AG20443 (cell line): Measurements from ENCODE around the gene AKT2.

Experiments used
- DNase-seq: peaks from one replicate; pipeline ENCODE4 v3.0.0; 2012; ENCODE audit warnings: low spot score, mixed read lengths

The AKT2 gene

DNA sequence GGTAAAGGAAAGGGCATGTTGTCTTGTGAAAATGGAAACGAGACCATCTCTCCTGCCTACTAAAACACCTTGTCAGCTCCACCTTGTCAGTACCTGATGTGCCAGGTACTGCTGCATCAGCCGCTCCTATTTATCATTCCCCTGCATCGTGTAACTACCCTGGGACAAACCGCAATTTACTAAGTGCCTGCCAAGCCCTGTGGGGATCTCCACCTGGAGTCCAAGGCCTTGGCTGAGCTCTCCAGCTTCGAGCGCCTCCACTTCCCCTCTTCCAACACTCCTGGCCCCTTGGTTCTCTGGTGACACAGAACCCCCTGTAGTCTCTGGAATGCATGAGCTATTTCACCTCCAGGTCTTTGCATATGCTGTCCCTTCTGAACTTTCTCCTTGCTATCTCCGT, 32.8 kb downstream of the AKT2 start:
- no peak for DNase-seq

DNA sequence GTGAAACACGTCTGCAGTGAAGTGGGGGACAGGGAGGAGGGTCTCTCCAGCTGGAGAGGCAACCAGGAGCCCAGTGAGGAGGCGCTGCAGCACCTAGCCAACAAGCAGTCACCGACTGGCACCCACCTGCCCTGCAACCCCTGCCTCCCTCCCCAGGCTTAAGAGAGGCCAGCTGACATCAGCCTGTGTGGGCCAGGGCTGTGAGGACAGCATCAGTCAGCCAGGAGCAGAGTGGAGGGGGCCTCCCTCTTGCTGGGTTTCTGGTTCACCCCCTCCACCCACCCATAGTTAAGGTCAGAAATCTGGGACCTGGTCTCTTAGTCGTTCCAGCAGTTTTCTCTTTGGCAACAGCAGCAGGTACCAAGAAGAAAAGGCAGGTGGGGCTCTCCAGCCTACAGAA, 33.2 kb downstream of the AKT2 start:
- DNase-seq, result no peak

DNA sequence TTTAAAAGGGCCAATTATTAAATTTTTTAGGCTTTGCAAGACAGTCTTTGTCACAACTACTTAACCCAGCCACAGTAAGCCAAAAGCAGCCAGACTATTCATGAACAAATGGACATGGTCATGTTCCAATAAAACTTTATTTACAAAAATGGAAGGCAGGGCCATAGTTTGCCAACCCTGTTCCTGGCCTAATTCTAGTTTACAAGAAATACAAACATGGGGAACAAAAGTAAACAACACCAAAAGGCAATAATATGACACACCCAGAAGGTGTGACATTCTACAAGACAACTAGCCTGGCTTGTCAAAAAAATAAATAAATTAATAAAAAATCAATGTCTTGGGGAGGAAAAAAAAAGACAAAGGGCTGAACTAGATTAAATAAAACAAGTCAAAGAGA, 33.9 kb downstream of the AKT2 start:
- no peak for DNase-seq

DNA sequence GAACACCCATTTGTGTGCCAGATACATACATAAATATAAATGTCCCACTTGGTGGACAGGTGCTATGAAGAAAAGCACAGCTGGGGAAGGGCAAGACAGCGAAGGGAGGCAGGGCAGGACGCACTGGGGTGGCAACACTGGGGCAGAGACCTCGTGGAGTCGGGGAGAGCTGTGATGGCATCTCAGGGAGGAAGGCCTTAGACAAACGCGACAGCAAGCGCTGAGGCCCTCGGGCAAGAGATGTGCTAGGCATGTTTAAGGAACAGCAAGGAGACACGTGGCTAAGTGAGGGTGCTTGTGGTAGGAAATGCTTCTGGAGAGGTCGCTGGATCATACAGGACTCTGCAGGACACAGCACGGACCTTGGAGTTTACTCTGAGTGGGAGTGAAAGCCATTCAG, 35.4 kb downstream of the AKT2 start:
- DNase-seq, result no peak

DNA sequence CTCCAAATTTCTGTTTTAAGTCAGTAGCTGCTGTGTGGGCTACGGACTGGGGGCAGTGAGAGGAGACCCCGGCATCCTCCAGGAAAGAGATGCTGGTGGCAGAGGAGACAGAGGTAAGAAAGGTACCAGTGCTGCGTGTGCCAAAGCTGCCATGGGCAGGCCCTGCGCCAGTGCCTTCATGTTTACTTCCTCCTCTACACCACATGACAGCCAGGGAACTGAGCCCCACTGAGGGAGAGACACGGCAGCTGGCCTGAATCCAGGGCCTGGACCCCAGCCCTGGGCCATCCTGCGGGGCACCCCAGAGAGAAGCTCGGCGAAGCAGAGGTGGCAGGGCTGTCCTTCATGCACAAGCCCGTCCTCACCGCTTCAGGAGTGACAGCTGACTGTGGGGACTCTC, 35.9 kb downstream of the AKT2 start:
- DNase-seq, result no peak

DNA sequence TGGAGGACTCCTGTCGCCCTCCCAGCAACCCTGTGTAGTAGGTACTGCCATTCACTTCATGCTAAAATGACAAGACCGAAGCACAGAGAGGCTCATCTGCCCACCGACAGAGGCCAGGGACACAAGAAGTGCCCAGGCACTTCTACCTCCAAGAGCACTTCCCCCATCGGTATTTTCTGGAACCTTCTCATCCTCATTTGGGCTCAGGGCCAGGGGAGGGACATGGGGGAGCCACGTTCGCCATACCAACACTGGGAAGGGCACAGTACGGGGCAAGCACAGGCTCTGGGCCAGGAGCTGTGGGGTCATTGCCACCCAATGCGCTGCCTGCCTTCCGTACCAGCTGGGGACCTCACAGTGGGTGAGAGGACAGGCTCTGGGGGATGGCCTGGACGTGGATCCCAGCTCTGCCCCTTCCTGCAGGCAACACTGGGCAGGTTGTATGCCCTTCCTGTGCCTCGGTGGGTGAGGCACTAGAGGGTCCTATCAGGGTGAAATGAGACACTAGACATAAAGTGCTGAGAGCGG, 37.3 kb downstream of the AKT2 start:
- DNase-seq, result no peak

DNA sequence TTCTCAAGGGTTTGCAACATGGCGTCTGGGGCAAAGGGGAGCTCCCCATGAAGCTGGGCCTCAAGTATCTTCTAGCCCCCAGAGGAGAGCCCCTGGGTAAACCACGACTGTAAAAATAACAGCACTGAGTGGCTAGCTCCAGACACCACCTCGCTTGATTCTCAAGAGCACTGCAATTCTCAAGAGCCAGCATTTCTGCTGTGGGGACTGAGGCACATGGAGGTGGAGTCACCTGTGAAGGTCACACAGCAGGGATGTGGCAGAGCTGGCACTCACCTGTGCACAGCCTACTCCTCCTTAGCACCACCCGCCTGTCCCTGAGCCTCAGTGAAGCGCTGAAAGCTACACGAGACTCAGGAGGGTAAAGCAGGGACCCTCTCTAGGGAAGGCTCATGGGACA, 38.0 kb downstream of the AKT2 start:
- no peak for DNase-seq

DNA sequence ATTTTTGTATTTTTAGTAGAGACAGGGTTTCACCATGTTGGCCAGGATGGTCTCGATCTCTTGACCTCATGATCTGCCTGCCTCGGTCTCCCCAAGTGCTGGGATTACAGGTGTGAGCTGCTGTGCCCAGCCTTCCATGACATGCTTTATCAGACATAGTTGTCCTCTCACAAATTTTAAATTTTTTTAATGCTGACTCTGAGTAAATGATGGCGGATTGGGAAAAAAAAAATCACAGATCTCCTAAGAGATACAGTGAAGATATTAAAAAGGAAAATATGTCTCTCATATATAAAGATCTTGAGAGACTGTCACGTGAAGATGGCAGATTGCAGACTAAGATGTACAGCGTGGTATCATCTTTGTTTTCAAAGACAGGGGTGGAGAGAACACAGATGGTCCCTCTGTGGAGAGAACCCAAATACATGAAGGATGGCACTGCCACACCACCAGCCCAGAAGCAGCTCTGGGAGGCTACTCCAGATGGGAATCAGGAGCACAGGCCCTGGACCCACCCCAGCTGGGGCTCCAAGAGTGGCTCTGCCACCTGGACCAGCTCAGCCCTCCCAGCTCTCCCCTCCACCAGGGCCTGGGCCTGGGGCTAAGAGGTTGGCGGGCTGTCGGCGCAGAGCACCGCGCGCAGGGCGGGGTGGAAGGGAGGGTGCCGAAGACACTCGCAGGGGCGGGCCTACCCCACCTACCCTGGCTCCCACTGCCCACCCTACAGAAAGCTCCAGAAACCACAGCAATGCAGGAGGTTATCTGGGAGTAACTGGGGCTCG, 38.7 kb downstream of the AKT2 start:
- DNase-seq, result no peak

DNA sequence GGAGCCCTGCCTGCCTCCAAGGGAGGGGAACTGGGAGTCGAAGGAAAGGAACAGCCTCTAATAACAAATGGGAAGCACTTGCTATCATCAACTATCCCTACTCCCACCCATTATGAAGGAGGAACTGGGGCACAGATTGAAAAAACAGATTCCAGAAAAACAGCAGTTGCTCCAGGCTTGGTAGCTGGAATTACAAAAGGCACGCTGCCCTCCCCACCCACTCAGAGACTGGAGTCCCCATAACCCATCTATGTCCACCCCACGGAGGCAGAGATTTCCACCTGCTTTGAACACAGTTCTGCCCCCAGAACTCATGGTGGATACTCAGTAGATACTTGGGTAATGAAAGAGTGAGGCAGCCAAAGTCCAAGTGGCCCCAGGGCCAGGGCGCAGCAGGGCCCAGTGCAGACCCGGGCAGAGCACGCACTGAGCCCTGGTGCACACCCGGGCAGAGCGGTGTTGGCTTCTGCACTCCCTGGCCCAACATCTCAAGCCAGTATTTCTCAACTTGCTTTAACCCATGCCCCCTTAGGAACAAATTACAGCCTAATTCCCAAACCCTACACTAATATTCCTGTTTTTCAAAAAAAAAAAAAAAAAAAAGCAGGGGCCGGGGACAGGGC, 39.5 kb downstream of the AKT2 start:
- no peak for DNase-seq

DNA sequence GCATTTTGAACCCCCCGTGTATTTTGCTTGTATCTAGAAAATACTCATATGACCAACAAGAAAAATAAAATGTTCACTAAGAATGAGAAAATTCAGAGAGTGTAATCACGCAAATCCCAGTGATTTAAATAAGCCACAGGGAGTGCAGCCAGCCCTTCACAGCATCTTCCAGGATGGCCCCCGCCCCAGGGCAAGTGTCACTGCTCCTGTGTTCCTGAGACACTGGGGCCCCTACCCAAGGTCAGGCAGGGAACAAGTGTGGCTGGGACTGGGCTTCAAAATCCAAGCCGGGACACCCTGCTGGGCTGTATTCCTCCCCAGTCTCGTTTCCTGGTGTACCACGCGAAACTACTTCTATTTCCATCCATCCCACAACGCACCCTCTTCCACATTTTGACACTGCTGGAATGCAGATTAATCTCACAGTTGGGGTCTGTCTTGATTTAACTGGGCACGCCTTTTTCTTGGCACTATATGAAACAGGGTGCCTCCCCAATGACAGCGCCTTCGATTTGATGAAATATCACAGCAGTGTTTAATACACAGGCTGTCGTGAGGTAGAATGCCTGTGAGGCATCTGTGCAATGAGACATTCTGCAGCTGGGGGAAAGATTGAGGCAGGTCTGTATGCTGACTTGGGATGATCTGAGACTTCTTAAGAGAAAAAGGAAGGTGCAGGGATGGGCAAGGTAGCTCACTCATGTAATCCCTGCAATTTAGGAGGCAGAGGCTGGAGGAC, 40.4 kb downstream of the AKT2 start:
- DNase-seq, result no peak

DNA sequence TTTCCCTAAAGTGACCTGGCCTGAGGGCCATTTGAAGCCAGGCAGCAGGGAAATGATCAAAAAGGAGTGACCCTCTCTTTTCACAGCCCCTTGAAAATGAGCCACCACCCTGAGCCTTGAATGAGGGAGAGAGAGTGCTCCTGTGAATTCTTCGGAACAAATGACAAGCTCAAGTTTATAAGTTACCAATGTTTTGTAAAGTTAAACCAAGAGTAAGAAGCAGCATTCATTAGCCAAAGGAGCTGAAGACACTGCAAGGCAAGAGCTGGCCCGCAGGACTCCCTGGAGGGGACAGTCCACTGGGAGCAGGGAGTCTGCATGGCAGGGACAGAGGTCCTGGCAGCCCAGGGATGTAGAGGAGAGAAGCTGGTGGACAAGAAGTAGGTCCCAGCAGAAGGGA, 42.0 kb downstream of the AKT2 start:
- DNase-seq, result no peak

DNA sequence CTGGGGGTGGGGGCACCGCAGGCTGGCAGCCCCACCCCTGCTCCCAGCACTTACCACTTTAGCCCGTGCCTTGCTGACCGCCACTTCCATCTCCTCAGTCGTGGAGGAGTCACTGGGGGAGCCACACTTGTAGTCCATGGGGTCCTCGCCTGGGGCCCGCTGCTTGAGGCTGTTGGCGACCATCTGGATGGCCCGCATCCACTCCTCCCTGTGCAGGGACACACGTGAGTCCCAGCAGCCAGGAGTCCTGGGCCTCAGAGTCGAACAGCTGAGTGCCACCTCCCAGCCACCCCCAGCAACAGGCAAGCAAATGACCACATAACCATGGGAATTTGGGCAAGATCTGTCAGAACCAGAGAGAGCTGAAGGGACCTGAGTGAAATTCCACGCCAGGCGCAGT, 42.7 kb downstream of the AKT2 start:
- no peak for DNase-seq

DNA sequence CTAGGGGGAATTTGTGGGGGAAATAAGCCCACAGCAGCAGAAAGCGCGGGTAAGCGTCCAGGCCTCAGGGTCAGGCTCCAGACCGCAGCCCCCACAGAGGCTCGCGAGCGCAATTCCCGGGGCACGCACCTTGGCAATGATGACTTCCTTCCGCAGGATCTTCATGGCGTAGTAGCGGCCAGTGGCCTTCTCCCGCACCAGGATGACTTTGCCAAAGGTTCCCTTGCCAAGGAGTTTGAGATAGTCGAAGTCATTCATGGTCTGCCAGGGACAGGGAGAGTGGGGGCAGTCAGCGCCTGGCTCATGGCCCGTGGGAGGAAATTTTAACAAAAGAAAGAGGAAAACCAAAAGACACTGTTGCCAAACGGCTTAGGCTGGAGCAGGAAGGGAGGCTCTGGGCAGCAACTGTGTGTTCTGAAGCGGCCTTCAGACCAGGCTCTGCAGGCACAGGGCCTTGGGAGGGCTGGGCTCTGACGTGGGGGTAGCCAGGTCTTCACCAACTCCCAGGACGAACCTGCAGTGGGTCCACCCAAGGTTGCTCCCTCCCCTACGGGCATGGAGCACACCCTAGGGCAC, 43.2 kb downstream of the AKT2 start:
- DNase-seq, result no peak

DNA sequence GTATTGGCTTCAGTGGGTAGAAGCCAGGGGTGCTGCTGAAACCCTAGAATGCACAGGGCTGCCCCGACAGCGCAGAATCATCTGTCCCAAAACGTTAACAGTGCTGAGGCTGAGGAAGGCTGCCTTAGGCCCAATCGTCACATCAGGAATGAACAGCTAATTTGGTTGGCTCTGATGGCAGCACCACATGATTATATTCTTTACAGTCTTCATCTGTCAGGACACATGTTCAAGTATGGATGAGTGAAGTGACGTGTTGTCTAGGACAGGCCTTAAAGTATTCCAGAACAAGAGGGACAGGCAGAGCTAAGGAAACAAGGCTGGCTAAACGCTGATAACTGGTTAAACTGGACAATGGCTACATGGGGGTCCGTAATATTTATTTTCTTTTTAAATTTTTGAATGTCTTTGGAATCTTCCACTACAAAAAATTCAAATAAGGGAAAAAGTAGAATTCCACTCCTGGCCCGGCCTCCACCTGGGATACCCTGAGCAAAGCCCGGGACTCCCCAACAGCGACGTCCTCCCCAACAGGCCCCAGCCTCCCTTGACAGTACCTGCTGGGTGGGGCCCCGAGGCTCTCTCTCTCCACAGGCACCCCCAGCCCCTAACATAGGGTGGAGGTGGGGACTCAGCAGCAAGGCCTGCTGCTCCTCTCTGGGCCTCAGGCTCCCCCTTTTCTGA, 43.9 kb downstream of the AKT2 start:
- no peak for DNase-seq

DNA sequence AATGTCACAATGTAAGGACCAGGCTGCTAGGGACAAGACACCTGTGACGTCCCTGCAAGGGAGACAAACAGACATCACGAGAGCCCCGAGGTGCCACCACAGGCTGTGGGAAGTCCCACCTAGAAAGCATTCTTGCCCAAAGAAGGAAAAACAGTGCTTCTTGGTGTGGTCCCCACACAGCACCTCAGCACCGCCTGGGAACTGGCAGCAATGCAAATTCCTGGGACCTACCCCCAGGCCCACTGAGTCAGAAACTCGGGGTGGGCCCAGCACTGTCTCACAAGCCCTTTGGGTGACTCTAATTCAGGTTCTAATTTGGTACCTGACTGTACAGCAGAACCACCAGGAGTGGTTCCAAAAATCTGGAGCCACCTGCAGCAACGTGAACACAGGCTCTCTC, 44.8 kb downstream of the AKT2 start:
- DNase-seq, result no peak

DNA sequence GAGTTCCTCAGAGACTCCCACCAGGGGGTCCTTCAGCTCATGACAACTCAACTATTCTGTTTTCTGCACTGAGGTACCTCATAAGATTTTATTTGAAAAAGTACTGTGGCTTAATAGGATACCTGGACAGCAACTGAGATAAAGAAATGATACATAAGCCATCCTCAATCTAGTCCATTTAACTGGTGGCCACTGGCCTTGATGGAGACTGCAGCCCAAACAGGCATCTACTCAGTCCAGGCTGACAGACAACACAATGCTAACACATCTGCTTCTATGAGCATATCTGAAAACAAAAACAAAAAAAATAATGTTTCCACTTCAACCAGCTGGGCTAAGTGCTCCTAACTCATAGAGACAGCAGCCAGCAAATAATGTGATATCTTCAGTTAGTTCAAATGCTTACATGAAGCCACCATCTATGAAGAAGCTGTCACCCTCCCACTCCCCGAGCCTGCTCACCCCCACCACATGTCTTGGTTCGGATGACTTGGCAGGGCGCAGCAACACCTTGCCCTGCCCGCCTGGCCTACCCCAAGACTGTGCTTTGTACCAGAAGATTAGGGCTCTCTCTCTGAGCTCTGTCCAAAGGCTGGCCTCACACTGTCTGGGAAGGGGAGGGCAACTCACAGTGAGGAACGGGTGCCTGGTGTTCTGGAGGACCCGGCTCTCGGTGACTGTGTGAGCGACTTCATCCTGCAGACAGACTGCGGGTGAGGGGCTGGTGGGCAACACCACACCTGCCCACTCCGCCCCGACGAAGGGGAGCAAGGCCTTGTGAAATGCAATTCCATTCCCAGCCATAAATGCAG, 45.5 kb downstream of the AKT2 start:
- no peak for DNase-seq

DNA sequence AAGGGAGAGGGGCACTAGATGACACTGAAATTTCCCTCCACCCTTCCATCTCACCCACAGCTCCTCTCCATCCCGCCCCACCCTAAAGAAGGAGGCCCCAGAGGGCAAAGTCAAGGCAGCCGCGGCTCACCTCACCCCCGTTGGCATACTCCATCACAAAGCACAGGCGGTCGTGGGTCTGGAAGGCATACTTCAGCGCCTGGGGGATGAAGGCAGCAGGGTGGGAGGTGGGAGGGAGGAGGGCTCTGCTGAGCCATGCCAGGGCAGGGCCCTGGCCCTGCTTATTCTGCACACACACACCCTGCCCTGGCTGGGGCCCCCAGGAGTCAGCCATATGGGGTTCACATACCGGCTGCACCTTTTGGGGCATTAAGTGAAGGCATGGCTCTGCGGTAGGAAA, 46.4 kb downstream of the AKT2 start:
- no peak for DNase-seq

DNA sequence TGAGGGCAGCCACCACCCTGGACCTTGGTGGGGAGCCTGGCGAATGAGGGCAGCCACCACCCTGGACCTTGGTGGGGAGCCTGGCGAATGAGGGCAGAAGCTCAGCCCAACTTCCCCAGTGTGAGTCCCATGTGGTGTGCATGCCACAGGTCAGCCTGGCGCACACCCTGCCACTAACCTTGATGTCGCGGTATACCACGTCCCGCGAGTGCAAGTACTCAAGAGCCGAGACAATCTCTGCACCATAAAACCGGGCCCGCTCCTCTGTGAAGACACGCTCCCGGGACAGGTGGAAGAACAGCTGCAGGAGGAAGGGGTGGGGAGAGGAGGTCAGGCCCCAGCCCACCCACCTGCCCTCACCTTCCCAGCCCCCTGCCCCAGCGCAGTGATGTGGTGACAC, 47.4 kb downstream of the AKT2 start:
- no peak for DNase-seq

DNA sequence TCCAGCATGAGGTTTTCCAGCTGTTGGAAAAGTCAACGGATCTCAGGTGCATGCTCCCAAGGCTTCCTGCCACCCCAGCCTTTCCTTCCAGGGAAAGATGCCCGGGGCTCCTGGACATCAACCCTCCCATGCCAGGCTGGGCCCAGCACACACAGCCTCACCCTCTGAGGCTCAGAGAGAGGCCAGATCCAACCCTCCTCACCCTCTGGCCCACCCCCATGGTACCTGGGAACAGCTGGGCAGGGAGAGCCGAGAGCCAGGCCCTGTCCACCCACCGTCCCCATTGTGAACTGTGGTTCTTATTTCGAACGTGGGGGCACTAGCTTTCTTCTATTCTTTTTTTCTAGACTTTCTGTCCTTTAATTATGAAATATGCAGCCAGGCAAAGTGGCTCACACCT, 48.8 kb downstream of the AKT2 start:
- DNase-seq, result no peak

DNA sequence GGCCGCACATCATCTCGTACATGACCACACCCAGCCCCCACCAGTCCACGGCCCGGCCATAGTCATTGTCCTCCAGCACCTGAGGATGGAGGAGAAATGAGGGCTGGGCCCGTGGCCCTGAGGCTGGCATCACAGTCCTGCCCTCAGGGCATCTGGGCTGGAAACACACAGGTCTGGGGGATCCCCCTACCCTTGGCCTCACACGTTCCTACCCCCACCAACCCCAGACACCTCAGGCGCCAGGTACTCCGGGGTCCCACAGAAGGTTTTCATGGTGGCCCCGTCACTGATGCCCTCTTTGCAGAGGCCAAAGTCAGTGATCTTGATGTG, 49.2 kb downstream of the AKT2 start:
- no peak for DNase-seq

DNA sequence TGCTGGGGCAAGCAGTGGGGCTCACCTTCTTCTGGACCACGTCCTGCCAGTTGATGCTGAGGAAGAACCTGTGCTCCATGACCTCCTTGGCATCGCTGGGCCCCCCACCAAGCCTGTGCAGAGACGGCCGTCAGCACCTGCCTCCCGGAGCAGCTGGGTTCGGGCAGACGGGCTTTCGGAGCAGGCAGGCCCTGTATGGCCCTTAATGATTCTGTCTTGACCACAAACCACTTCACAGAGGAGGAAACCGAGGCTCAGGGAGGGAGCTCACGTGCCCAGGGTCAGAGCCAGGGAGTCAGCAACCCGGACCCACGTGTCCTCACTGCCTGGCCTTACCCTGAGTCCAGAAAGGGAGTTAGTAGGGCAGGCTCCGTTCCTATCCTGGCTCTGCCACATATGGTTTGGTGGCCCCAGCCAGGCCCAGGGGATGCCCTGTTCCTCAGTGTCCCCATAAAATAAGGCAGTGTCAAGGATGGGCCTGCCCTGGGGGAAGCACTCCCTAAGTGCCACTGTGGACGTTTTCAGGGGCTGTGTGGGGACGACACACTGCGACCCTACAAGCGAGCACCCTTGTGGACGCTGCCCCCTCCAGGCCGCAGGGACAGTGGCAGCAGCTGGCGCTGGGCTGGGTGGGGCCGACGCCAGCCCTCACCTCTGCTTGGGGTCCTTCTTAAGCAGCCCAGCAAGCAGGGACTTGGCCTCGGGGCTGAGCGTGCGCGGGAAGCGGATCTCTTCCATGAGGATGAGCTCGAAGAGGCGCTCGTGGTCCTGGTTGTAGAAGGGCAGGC, 49.7 kb downstream of the AKT2 start:
- DNase-seq, result no peak
